ENCODE measurements around the gene SLC12A8. TPM values are rescaled to one million over a fixed set of nuclear protein-coding genes. Genes with fewer than 3 reads are reported as not detected.
A peak's percentile ranks its signal among the peaks of the same experiment; 100 is the strongest.

Gene SLC12A8
- total and polyA plus RNA-seq, 2 donors (not counting 1 experiment from before 2014, with no cell fraction given): 15.1 to 19.5 TPM

- peaks cover 21% of the 10 kb centered on the region for H3K4me1 ChIP-seq (ENCODE audit: control insufficient read depth, extremely low read depth, insufficient read depth, low read length)
- no peak overlapping the region for H2AFZ ChIP-seq (ENCODE audit: low read length)
- H3K36me3 ChIP-seq (ENCODE audit: control insufficient read depth, insufficient read depth, low read length): no peaks in the 10 kb centered on the region
- H3K79me2 ChIP-seq (ENCODE audit: control insufficient read depth, insufficient read depth, low read length): no peaks in the 10 kb centered on the region
- no peak for TF ChIP-seq EZH2 (IDR thresholded peaks at IDR 0.05; ENCODE audit: low read length, missing control alignments)
- TF ChIP-seq CTCF (conservative IDR thresholded peaks at IDR 0.05 in 1 of 2, IDR thresholded peaks at IDR 0.05 in 1 of 2; ENCODE audit: low read depth in 1 of 2, low read length in 2 of 2): no peak
- no peaks in the 10 kb centered on the region for H4K20me1 ChIP-seq (ENCODE audit: control insufficient read depth, extremely low read depth, insufficient read depth, low read length)
- no peaks in the 10 kb centered on the region for H3K27me3 ChIP-seq (ENCODE audit: control insufficient read depth, insufficient read depth, low read length)
- no peak overlapping the region for H3K4me3 ChIP-seq (replicated peaks in 1 of 4; ENCODE audit: control extremely low read depth in 1 of 4, insufficient read depth in 1 of 4, low read depth in 3 of 4, low read length in 4 of 4)
- DNase-seq (ENCODE audit: low read depth in 2 of 2): peak; percentile 90 to 99
- H3K4me2 ChIP-seq (ENCODE audit: extremely low read depth, insufficient read depth, low read length): peak overlapping the region; percentile 76
- H3K27ac ChIP-seq (ENCODE audit: insufficient read depth, low read length): peak overlapping the region; percentile 87
- H3K9ac ChIP-seq (ENCODE audit: insufficient read depth, low read length): no peak overlapping the region
- H3K9me3 ChIP-seq (ENCODE audit: control insufficient read depth, insufficient read depth, low read depth, low read length): no peaks in the 10 kb centered on the region
These were observed 149.5 kb downstream of the SLC12A8 start for GRCh38 chr3:125062904-125063618.

GRCh38 chr3:125061646-125062045 lies 150.9 kb downstream of the SLC12A8 start:
- Histone ChIP-seq H3K36me3 (ENCODE audit: control insufficient read depth, insufficient read depth, low read length) (no peaks in the 10 kb centered on the region), H3K9me3 (ENCODE audit: control insufficient read depth, insufficient read depth, low read depth, low read length) (no peaks in the 10 kb centered on the region), H3K27me3 (ENCODE audit: control insufficient read depth, insufficient read depth, low read length) (no peaks in the 10 kb centered on the region), H3K79me2 (ENCODE audit: control insufficient read depth, insufficient read depth, low read length) (no peaks in the 10 kb centered on the region), H3K4me3 (replicated peaks in 1 of 4; ENCODE audit: control extremely low read depth in 1 of 4, insufficient read depth in 1 of 4, low read depth in 3 of 4, low read length in 4 of 4) (peak overlapping the region in 2 of 4 experiments; percentile 11 to 49), H3K27ac (ENCODE audit: insufficient read depth, low read length) (peak overlapping the region; percentile 74), H3K9ac (ENCODE audit: insufficient read depth, low read length) (peak overlapping the region; percentile 43), H3K4me1 (ENCODE audit: control insufficient read depth, extremely low read depth, insufficient read depth, low read length) (peaks cover 29% of the 10 kb centered on the region), H2AFZ (ENCODE audit: low read length) (no peak overlapping the region), H4K20me1 (ENCODE audit: control insufficient read depth, extremely low read depth, insufficient read depth, low read length) (no peaks in the 10 kb centered on the region), H3K4me2 (ENCODE audit: extremely low read depth, insufficient read depth, low read length) (peak overlapping the region; percentile 60)
- TF ChIP-seq EZH2 (IDR thresholded peaks at IDR 0.05; ENCODE audit: low read length, missing control alignments) (no peak), CTCF (conservative IDR thresholded peaks at IDR 0.05 in 1 of 2, IDR thresholded peaks at IDR 0.05 in 1 of 2; ENCODE audit: low read depth in 1 of 2, low read length in 2 of 2) (no peak)
- DNase-seq (ENCODE audit: low read depth in 2 of 2): no peak

- peaks cover 31% of the 10 kb centered on the region for H3K4me1 ChIP-seq (ENCODE audit: control insufficient read depth, extremely low read depth, insufficient read depth, low read length)
- H3K9ac ChIP-seq (ENCODE audit: insufficient read depth, low read length): peak overlapping the region; percentile 43
- no peak for TF ChIP-seq EZH2 (IDR thresholded peaks at IDR 0.05; ENCODE audit: low read length, missing control alignments)
- DNase-seq (ENCODE audit: low read depth in 2 of 2): peak; percentile 43 to 91
- H3K36me3 ChIP-seq (ENCODE audit: control insufficient read depth, insufficient read depth, low read length): no peaks in the 10 kb centered on the region
- no peaks in the 10 kb centered on the region for H3K9me3 ChIP-seq (ENCODE audit: control insufficient read depth, insufficient read depth, low read depth, low read length)
- H2AFZ ChIP-seq (ENCODE audit: low read length): no peak overlapping the region
- H3K27ac ChIP-seq (ENCODE audit: insufficient read depth, low read length): peak overlapping the region; percentile 74
- H4K20me1 ChIP-seq (ENCODE audit: control insufficient read depth, extremely low read depth, insufficient read depth, low read length): no peaks in the 10 kb centered on the region
- H3K4me2 ChIP-seq (ENCODE audit: extremely low read depth, insufficient read depth, low read length): peak overlapping the region; percentile 60
- no peaks in the 10 kb centered on the region for H3K79me2 ChIP-seq (ENCODE audit: control insufficient read depth, insufficient read depth, low read length)
- peak overlapping the region in 1 of 4 experiments; percentile 49 for H3K4me3 ChIP-seq (replicated peaks in 1 of 4; ENCODE audit: control extremely low read depth in 1 of 4, insufficient read depth in 1 of 4, low read depth in 3 of 4, low read length in 4 of 4)
- no peaks in the 10 kb centered on the region for H3K27me3 ChIP-seq (ENCODE audit: control insufficient read depth, insufficient read depth, low read length)
These were observed 151.4 kb downstream of the SLC12A8 start for GRCh38 chr3:125061170-125061569.
